Left lobe of liver (tissue), 2 donors: ENCODE data around the gene TTC14. TPM values are rescaled to one million over a fixed set of nuclear protein-coding genes. Genes with fewer than 3 reads are reported as not detected.

Source experiments
- ATAC-seq: fragments of 200-7000 bp; cut with Tn5 transposase; one replicate; pipeline ENCODE4 v1.9.1; 2020; ENCODE audit warnings: mild to moderate bottlenecking, moderate library complexity
- DNase-seq: peaks from one replicate; pipeline ENCODE4 v3.0.0-alpha.2; 2020; ENCODE audit warnings: low spot score
- total RNA-seq: library from RNA; stranded (reverse); gene quantifications from one replicate; pipeline ENCODE4 v1.2.1, GENCODE V29; 2021
- donor health status: DM: no; HTN: no; CAD: no; lungs with moderate emphysema.
- donor health status: DM: no; HTN: yes; CAD: no.

TTC14 gene
- total RNA-seq, 1 donor from 2014 or later: 14.2 TPM

GRCh38 chr3:180626844-180627243, 24.9 kb downstream of the TTC14 start:
- DNase-seq (no peak), ATAC-seq (no peak)

GRCh38 chr3:180630371-180630770, 28.4 kb downstream of the TTC14 start:
- no peak for DNase-seq
- ATAC-seq: no peak

DNA sequence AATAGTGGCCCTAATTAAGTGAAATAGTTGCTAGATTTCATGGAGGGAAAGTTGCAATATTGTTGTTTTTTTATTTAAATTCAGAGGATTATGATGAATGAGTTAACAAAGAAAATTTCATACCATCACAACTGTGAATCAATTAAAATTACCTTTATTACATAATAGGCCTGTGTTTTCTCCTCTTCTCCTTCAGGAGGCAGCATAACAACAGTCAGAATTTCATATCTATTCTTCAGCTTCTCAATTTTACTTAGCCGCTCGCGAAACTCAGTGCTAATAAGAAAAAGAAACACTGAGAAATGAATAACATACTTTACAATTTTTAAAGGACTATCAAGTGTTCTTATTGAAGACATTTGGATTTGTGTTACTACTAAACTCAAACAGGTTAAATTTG, 29.4 kb downstream of the TTC14 start:
- DNase-seq (no peak), ATAC-seq (no peak)

DNA sequence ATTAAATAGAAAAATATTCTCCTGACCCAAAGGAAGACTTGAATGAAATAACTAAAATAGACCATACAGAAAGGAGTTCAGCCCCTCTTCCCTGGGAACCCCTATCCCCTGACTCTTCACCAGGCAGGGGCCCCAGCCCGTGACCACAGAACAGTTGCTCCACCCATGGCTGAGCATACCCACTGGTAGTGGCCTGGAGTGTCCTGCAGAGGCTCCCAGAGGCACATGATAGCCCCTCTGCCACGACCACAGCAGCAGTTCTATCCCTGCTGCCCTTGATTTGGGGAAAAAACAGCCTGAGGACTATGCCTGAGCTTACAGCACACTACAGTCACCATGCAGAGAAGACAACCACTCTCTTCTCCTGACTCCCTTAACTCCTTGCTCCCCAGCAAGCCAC, 31.8 kb downstream of the TTC14 start:
- ATAC-seq (no peak), DNase-seq (no peak)

- no peak for DNase-seq
- ATAC-seq: no peak
Measured at GRCh38 chr3:180640987-180641386, 39.0 kb downstream of the TTC14 start.

DNA sequence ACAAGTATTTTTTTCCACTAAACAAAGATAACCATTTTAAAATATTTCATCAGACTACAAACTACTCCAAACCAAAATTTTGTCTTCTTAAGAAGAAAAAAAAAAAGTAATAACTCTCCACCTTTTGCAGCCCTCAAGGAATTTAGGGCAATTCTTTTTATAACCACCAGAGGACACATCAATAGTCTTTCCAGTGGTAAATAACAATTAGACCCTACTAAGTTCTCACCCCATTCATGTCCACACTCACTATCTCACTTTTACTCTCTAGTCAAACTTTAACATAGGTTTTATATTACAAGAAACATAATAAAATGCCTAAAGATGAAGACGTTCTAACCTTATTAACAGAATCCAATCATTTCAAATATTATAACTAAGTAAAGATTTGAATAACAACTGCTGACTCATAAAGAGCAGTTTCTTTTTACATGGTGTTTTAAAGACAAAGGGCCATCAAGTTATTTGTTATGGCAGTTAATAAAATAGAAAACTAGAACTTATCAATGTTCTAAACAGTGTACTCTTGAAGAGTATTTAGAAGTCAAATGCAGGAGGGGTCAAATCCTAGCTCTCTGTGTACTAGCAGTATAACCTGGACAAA, 44.3 kb downstream of the TTC14 start:
- ATAC-seq (no peak), DNase-seq (no peak)

DNA sequence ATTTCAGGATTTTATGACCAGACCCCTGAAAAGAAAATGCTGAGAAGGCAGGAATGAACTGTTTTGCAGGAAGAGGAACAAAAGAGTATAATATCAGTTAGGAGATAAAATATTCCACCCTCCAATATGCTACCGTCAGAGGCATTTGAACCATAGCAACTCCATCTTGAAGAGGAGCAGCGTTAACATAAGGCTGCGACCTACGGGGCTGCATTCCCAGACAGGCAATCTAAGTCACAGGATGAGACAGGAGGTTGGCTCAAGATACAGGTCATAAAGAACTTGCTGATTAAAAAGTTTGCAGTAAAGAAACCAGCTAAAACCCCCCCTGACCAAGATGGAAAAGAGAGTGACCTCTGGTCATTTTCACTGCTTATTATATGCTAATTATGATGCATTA, 54.4 kb downstream of the TTC14 start:
- no peak for ATAC-seq

DNA sequence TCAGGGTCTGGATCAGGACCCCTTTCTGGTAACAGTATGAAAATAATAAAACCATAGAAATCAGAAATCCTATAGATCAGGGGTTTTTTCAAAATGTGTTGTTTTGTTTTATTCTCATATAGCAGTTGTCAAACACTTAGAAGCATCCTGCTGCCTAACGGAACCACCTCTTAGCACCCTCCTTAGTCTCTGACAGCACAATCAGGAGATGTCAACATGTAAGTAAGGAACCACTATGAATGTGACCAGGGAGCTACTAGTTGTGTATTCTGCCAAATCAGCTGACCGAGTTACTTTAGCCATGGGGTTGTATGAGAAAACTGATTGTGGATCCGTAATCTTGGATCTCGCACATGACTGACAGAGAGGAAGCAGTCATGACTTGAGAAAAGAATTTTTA, 55.1 kb downstream of the TTC14 start:
- DNase-seq (no peak), ATAC-seq (no peak)

More for the DNA sequence above, 54.4 kb downstream of the TTC14 start:
- DNase-seq: no peak

Other genes starting within 250 kb of the TTC14 start
- not detected for gene CCDC39, start 77.3 kb downstream of the TTC14 start, total RNA-seq